D721Med (cell line): ENCODE data around the gene IL1A.

ENCODE experiments used
- DNase-seq: peaks from one replicate; pipeline ENCODE4 v3.0.0; 2011; ENCODE audit warnings: low spot score; ENCODE audit not compliant: insufficient read length
- FAIRE-seq: peaks from 2 replicates; lab custom pipeline; 2011; peaks lifted over from hg19 to GRCh38; lab: Jason Lieb, UNC
- CTCF ChIP-seq: IDR thresholded peaks from 2 replicates; pipeline ENCODE4 v1.5.1; 2012; ENCODE audit warnings: mild to moderate bottlenecking, control low read depth; ENCODE audit not compliant: insufficient read depth; ENCODE audit errors: missing control alignments

IL1A gene

DNA sequence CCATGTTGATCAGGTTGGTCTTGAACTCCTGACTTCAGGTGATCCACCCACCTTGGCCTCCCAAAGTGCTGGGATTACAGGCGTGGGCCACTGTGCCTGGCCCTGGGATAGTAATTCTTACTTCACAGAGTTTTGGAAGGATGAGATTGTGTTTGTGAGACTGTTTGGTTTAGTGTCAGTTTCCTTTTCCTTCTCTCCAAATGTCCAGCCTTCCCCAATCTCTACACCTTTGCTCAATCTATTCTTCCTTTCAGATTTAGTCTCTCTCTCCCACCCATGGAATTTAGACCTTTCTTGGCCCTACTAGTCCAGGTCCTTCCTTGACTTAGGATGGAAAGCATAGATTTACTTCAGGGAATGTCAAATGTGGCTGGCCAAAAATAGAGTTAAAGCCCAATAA is 12.2 kb upstream of the IL1A start:
- TF ChIP-seq CTCF, result no peak
- no peak for DNase-seq
- FAIRE-seq, result no peak

- FAIRE-seq, result no peak
- no peak for DNase-seq
- TF ChIP-seq CTCF, result no peak
These were observed 11.5 kb upstream of the IL1A start for GRCh38 chr2:112795774-112796173.

- no peak for TF ChIP-seq CTCF
- DNase-seq (no peak), FAIRE-seq (no peak)
These were observed 10.5 kb upstream of the IL1A start for GRCh38 chr2:112794841-112795240.

- DNase-seq (no peak), FAIRE-seq (no peak)
- no peak for TF ChIP-seq CTCF
These were observed 9.9 kb upstream of the IL1A start for GRCh38 chr2:112794131-112794733.

- TF ChIP-seq CTCF, result no peak
- no peak for FAIRE-seq
- no peak for DNase-seq
These were observed 9.2 kb upstream of the IL1A start for GRCh38 chr2:112793449-112793978.

DNA sequence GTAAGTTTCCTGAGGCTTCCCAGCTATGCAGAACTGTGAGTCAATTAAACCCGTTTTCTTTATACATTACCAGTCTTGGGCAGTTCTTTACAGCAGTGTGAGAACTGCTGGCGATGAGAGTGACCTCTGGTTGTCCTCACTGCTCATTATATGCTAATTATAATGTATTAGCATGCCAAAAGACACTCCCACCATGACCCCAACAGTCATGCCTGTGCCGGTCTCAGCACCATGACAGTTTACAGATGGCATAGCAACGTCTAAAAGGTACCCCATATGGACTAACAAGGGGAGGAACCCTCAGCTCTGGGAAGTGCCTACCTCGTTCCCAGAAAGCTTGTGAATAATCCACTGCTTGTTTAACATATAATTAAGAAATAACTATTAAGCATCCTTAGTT is 8.1 kb upstream of the IL1A start:
- TF ChIP-seq CTCF, result no peak
- no peak for DNase-seq
- no peak for FAIRE-seq

DNA sequence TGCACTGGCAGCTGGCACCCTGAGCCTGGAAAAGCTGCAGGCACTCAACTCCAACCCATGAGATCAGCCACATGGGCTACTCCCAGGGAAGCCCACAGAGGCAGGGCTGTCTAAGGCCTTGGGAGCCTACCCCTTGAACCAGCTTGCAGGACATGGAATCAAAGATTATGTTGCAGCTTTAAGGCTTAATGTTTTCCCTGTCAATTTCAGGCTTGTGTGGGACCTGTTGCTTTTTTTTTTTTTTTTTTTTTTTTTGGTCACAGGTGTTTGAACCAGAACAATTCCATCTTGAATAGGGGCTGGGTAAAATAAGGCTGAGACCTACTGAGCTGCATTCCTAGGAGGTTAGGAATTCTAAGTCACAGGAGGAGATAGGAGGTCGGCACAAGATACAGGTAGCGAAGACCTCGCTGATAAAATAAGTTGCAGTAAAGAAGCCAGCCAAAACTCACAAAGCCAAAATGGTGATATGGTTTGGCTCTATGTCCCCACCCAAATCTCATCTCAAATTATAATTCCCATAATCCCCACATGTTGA is 7.5 kb upstream of the IL1A start:
- DNase-seq (no peak), FAIRE-seq (no peak)
- TF ChIP-seq CTCF, result no peak
